Fibroblast of lung (primary cell): ENCODE data around the gene CTTNBP2NL.

Source experiments
- EZH2 ChIP-seq: IDR thresholded peaks from 2 replicates; pipeline ENCODE4 v1.5.1; 2012; ENCODE audit warnings: low read length, control low read depth, mild to moderate bottlenecking; ENCODE audit errors: missing control alignments
- TF ChIP-seq, protein P1 (sequence below), 2 donors: IDR thresholded peaks in 1 of 2; conservative IDR thresholded peaks in 1 of 2; 1 replicate in 1 of 2; 2 replicates in 1 of 2; pipeline ENCODE4 v1.5.1; 2011 to 2012; ENCODE audit warnings: low read length in 2 of 2, control low read depth in 1 of 2, inconsistent platforms in 1 of 2, low read depth in 1 of 2, mild to moderate bottlenecking in 1 of 2

DNA sequence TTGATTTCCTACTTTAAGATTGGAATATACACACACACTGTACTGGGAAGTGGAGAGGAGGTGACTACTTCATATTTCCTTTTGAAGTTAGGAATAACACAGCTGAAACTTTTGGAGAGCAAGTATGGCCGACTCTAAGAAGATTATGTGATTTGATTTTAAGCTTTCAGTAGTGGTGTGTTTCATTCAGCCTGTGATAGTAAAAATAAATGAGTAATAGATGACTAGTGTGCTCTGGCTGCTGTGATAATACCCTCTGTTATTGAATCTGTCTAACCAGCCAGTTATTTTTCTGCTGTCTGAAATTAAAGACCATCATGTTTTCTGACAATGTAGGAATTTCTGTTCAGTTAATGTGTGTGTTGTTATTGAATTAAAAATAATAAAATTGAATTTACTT is 48.3 kb downstream of the CTTNBP2NL start:
- TF ChIP-seq, protein P1, sequence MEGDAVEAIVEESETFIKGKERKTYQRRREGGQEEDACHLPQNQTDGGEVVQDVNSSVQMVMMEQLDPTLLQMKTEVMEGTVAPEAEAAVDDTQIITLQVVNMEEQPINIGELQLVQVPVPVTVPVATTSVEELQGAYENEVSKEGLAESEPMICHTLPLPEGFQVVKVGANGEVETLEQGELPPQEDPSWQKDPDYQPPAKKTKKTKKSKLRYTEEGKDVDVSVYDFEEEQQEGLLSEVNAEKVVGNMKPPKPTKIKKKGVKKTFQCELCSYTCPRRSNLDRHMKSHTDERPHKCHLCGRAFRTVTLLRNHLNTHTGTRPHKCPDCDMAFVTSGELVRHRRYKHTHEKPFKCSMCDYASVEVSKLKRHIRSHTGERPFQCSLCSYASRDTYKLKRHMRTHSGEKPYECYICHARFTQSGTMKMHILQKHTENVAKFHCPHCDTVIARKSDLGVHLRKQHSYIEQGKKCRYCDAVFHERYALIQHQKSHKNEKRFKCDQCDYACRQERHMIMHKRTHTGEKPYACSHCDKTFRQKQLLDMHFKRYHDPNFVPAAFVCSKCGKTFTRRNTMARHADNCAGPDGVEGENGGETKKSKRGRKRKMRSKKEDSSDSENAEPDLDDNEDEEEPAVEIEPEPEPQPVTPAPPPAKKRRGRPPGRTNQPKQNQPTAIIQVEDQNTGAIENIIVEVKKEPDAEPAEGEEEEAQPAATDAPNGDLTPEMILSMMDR (conservative IDR thresholded peaks at IDR 0.05 in 1 of 2, IDR thresholded peaks at IDR 0.05 in 1 of 2; ENCODE audit: low read depth in 1 of 2, low read length in 2 of 2): no peak
- no peak for TF ChIP-seq EZH2
